Measurements from ENCODE around the gene UBE3A. TPM values are rescaled to one million over a fixed set of nuclear protein-coding genes. Genes with fewer than 3 reads are reported as not detected.

The UBE3A gene
- total RNA-seq, 1 experiment from 2014 or later, result 102 TPM

GRCh38 chr15:25287823-25288222 is 151.0 kb downstream of the UBE3A start:
- no TSS peak for BruUV-seq (replicated peaks)
- in situ Hi-C loops (cut with HindIII; ENCODE audit: low pct_unique_long_range_greater_than_20kb, low sequenced_read_pairs), result no loop called here
- no peaks in the 10 kb centered on the region for H3K27me3 ChIP-seq (ENCODE audit: control insufficient read depth, insufficient read depth, low read length)
- no peak overlapping the region for H3K4me3 ChIP-seq (ENCODE audit: low read depth in 2 of 2, low read length in 2 of 2)
- H3K36me3 ChIP-seq (ENCODE audit: control insufficient read depth, insufficient read depth, low read length), result no peaks in the 10 kb centered on the region
- intact Hi-C loops (cut with micrococcal nuclease; ENCODE audit: unreplicated experiment), result no loop called here
- ATAC-seq (no peak), DNase-seq (ENCODE audit: low read depth, low spot score) (no peak)
- no peaks in the 10 kb centered on the region; the same call in 1 of the 2 replicates for H3K9me3 ChIP-seq (ENCODE audit: control insufficient read depth, insufficient read depth, low read depth, low read length)
- TF ChIP-seq REST (IDR thresholded peaks at IDR 0.05; ENCODE audit: insufficient read depth in 1 of 2, low read depth in 2 of 2, low read length in 1 of 2), result no peak
- no peak for TF ChIP-seq POLR2AphosphoS5 (IDR thresholded peaks at IDR 0.05; ENCODE audit: low read depth, low read length)
- no peak for TF ChIP-seq CTCF (IDR thresholded peaks at IDR 0.05)
- TF ChIP-seq SIN3A (IDR thresholded peaks at IDR 0.05; ENCODE audit: borderline replicate concordance, insufficient read depth, low read depth, low read length), result no peak
- TF ChIP-seq TCF7L2 (IDR thresholded peaks at IDR 0.05; ENCODE audit: low read depth, low read length), result no peak
- no peak overlapping the region for H3K27ac ChIP-seq (ENCODE audit: low read length)
- H3K4me1 ChIP-seq (ENCODE audit: control insufficient read depth, insufficient read depth, low read length), result no peaks in the 10 kb centered on the region
- CTCF ChIA-PET, result no interaction called here
- POLR2A ChIA-PET, result no interaction called here

Data from Panc1 (cell line).